GM19328 (cell line): Measurements from ENCODE around the gene C22orf31.

Experiments used
- ATAC-seq: cut with Tn5 transposase; IDR thresholded peaks from one replicate; pipeline ENCODE4 v1.9.1; 2021; ENCODE audit warnings: mild to moderate bottlenecking, moderate library complexity; ENCODE audit not compliant: unreplicated experiment

The C22orf31 gene

GRCh38 chr22:29081517-29082236 lies 20.0 kb upstream of the C22orf31 start:
- ATAC-seq, result no peak

GRCh38 chr22:29080106-29080975 lies 18.7 kb upstream of the C22orf31 start:
- ATAC-seq, result no peak

- no peak for ATAC-seq
These were observed 17.7 kb upstream of the C22orf31 start for GRCh38 chr22:29079218-29079901.

GRCh38 chr22:29078869-29079207 lies 17.2 kb upstream of the C22orf31 start:
- no peak for ATAC-seq

GRCh38 chr22:29078036-29078868 lies 16.6 kb upstream of the C22orf31 start:
- no peak for ATAC-seq

GRCh38 chr22:29074276-29074772 lies 12.7 kb upstream of the C22orf31 start:
- no peak for ATAC-seq

- ATAC-seq, result no peak
These were observed 12.1 kb upstream of the C22orf31 start for GRCh38 chr22:29073618-29074275.

GRCh38 chr22:29072979-29073617 lies 11.5 kb upstream of the C22orf31 start, which contains the start of gene KREMEN1:
Gene KREMEN1, plus strand, starts transcription at chr22:29073035. Its CDS starts 96 bp downstream, at chr22:29073131.
- no peak for ATAC-seq

GRCh38 chr22:29072193-29072978 lies 10.8 kb upstream of the C22orf31 start:
- peak; percentile 77 for ATAC-seq

- no peak for ATAC-seq
These were observed 9.8 kb upstream of the C22orf31 start for GRCh38 chr22:29071261-29072045.

GRCh38 chr22:29070490-29070889 lies 8.9 kb upstream of the C22orf31 start:
- ATAC-seq, result no peak

- ATAC-seq, result no peak
These were observed 7.8 kb upstream of the C22orf31 start for GRCh38 chr22:29069463-29069862.

- ATAC-seq, result no peak
These were observed 4.0 kb upstream of the C22orf31 start for GRCh38 chr22:29065468-29066190.

GRCh38 chr22:29062286-29062821 lies 723 bp upstream of the C22orf31 start:
- ATAC-seq, result no peak

- no peak for ATAC-seq
These were observed 700 bp downstream of the C22orf31 start for GRCh38 chr22:29060931-29061330.

GRCh38 chr22:29060251-29060869 lies 1.3 kb downstream of the C22orf31 start:
- no peak for ATAC-seq
